DMS79 treated with DMSO at 0.1 percent for 48 hours (cell line): ENCODE data around the gene RNF157.
"Not testable (repeated sequence)": the region's sequence is repeated elsewhere in the genome, so short reads cannot be mapped to it uniquely, and the experiment has no call there.

ENCODE experiments used
- DNase-seq: peaks from one replicate; lab custom pipeline; 2025; lab: John Stamatoyannopoulos, UW

RNF157 gene

DNA sequence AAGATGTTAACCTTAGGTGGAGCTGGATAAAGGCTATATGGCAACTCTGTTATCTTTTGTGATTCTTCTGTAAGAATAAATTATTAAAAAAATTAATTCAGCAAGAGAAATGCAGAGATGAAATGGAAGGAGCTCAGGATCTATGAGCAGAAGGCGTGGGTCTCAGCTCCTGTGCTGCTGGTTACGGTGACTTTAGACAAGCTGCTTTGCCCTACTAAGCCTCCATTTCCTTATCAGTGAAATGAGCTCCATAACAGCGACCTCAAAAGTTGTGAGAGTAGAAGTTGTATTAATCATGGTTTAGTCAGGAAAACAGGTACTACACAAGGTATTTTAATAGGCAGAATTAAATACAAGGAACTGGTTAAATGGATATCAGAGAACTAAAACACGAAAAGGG lies 51.0 kb downstream of the RNF157 start:
- DNase-seq, result no peak

DNA sequence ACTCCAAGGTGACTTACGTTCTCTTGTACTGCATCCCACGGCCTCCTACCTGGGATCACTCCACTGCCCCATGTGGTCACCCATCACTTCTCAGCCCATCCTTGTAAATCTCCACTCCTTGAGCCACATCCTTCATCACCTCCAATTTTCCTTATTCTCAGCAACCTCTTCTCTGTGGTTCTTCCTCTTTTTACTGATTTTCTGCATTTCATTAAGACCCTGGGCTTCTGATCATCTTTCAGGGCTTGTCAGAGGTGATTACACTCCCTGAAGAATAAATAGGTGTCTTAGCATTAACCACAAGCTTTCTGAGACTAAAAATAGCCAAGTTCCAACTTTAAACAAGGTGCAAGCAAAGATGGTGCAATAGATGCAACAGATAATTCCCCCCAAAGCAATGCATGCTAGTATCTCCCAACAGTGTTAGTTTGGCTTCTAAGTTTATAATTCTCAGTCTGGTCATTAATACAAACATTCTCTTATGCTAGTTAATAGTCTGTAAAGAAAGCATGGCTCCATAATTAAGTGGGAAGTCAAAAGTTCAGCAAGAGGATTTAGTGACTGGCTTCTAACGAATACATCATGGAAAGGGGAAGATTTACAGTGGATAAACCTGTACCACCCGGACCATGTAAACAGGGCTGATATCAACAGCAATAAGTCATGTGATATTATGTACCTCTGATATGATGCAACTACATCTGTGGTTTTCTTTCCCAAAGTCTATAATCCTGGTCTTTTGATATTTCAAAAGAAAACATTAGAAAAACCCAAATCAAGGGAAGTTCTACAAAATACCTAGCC lies 51.9 kb downstream of the RNF157 start:
- DNase-seq, result no peak

DNA sequence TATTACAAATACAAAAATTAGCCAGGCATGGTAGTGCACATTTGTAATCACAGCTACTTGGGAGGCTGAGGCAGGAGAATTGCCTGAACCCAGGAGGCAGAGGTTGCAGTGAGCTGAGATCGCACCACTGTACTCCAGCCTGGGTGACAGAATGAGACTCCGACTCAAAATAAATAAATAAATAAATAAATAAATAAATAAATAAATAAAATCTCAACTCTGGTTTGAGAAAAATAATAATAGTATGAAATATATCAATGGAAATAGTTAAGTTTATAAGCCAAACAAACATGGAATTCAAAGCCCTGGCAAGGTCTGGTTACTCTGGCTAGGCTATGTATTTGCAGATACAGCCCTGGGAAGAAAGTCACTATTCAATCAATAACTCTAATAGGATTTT lies 53.5 kb downstream of the RNF157 start:
- not testable (repeated sequence) for DNase-seq

DNA sequence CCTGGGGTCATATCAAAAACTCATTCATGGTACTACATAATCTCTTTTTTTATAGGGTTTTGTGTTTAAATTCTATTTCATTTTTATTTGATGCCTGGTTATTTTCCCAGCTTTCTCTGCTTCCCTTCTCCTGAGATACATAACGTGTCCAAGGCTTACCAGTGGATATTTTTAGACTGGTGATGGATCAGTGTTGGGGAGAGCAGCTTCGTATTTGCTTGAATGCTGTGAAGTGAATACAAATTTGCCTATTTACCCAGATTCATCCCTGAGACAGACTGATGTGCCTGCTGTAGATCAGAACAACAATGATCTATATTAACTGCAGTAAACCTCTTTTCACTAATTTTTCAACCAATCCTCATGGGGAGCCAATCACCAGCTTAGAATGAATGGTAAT lies 56.0 kb downstream of the RNF157 start:
- DNase-seq, result no peak

GRCh38 chr17:76182016-76182764 lies 58.1 kb downstream of the RNF157 start:
- DNase-seq, result peak; percentile 66

DNA sequence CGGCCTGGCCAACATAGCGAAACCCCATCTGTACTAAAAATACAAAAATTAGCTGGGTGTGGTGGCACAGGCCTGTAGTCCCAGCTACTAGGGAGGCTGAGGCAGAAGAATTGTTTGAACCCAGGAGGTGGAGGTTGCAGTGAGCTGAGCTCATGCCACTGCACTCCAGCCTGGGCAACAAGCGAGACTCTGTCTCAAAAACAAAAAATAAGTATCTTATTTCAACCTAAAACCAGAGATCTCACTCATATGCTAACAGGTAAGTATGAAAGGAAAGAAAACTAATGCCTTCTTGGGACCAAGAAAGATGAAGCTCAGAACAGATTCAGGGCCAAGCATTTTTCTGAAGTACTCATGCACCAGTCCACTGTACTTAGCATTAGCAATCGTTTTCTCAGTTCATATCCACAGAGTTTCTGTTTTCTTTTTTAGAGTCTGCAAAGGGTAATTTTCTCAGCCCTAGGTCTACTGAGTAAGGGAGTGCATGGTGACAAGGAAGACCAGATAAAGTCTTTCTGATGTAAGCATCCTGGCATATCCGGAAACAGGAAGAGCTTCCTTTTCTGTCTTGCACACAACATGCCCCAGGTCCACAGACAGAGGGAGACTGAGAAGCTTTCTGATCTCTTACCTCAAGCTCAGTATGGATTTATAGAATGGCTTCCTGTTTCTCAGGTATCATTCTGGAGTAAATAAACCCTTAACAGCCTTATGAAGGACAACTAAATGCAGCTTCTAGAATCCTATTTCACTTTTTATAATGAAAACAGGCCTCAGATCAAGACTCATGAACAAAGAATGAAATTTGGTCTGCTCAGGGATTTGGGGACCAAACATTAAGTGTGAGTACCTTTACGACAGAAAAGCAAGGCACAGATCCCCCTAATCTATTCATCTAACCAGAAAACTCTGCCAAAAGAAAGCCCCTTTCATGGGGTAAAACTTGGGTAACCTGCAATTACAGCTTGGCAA lies 60.5 kb downstream of the RNF157 start:
- no peak for DNase-seq

DNA sequence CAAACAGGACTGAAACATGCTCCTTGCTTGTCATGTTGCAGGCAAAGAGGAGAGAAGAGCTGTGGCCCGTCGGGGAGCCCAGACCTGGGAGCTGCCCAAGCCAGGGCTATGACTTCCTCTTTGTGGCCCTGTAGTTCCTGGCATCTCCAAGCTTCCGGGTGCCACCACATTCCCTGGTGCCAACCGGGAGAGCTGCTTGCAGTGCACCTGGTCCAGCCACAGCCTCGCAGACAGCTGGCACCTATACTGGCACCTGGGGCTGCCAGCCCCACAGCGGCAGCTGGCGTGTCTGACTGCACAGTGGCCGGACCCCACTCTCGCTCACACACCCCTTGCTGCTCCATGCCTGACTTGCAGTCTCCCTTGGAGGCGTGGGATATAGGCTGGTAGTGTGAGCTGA lies 62.2 kb downstream of the RNF157 start:
- no peak for DNase-seq

DNA sequence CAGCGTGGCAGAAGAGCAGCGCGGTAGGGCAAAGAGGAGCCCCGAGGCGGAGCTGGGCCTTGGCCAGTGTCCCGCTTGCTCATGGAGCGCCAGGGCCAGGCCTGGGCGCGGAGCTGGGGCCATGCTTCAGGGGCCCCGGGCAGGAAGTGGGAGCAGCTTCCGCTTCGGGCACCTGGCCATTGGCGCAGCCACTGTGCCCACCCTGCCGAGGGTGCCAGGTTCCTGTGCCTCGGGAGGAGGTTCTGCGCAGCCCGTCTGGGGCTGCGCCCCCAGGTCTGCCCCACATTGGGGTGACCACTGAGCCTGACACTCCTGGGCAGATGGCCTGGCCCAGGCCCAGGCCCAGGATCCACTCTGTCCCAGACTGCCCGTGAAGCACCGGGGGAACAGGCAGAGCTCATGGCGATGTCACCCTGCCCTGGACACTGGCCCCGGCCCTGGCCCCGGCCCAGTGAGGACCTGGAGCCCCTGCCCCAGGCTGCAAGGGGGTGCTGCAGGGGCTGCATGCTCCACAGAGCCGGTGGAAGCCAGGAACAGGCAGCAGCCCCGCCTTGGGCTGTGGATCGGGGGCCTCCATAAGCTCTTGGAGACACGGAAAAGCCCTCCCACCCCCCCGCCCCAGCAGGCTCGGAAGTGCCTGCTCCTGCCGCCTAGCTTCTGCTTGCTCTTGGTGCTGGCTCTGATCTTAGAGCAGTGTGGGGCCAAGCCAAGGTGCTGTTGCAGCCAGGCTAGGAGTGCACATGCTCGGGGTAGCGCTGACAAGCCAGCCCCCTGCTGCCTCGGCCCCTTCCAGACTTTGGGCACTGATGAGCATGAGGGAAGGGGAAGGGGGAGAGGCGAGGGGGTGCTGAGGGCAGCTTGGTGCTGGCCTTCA lies 63.4 kb downstream of the RNF157 start:
- DNase-seq, result no peak

- DNase-seq, result no peak
Measured at GRCh38 chr17:76174037-76174436, 66.3 kb downstream of the RNF157 start.

DNA sequence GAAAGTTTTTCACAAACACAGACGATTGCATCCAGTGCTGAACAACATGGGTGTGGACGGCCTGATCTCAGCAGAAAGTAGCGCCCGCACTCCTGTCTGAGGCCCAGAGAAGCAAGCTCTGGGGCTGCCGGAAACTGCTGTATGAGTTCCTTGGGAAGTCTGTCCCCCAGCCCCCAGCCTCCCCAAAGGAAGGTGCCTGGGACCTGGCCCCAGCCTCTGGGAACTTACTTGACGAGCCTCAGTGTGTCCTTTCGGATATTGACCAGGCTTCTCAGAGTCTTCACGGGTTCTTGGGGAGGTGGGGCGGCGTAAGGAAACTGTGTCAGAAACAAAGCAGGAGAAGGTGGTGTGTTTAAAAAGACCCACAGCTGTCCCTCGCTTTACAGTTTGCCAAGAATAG lies 66.8 kb downstream of the RNF157 start:
- DNase-seq, result no peak

GRCh38 chr17:76171706-76172105 lies 68.6 kb downstream of the RNF157 start:
- DNase-seq, result no peak

GRCh38 chr17:76170114-76170513 lies 70.2 kb downstream of the RNF157 start:
- DNase-seq, result no peak

GRCh38 chr17:76166906-76167305 lies 73.4 kb downstream of the RNF157 start:
- DNase-seq, result no peak

DNA sequence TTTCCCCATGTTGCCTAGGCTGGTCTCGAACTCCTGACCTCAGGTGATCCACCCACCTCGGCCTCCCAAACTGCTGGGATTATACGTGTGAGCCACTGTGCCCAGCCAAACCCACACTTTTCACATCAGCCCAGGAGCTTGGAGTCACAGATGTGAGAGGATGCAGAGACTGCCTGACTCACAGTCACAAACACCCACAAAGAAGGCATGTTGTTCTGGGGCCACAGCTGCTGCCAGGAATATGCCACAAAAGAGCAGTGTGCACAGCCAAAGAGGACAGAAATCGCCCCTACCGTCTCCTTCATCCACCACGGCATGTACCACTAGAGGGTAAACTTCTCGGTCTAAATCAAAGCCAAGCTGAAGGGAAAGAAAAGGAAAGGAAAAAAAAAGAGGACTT lies 74.1 kb downstream of the RNF157 start:
- DNase-seq, result no peak

DNA sequence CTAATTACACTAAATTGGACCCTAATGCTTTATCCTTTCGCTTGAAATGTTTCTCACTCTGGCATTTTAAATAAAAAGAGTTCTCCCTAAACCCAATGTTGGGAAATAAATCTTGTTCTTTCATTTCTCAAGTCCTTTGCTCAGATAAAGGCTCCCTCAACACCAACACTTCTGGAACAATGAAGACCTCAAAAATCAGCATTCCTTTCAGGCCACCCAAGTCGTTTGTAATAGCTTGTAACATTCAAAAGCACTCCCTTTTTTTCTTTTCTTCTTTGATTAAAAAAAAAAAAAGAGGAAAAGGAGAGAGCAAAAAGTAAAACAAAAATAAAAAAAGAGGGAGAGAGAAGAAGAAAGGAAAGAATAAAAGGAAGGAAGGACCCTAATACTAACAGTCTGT lies 76.0 kb downstream of the RNF157 start:
- no peak for DNase-seq

DNA sequence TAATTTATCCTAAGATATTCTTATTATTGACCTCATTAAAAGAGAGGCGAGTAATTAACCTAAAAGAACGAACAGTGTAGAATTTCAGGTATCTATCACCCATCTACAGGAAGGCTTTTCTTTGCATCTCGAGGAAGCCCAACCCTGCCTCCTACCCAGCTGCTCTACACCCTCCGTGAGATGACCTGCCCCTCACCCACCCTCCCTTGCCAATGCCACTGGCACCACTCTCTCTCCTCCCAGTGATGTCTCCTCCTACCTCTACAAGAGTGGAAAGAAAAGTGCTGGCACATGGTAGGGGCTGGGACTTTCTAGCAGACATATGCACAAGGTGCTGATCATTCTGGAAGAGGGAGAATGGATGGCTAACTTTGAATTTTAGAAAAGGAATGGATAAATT lies 76.4 kb downstream of the RNF157 start:
- DNase-seq, result no peak

- DNase-seq, result no peak
Measured at GRCh38 chr17:76161619-76162266, 78.5 kb downstream of the RNF157 start.

- no peak for DNase-seq
Measured at GRCh38 chr17:76160896-76161528, 79.3 kb downstream of the RNF157 start.

DNA sequence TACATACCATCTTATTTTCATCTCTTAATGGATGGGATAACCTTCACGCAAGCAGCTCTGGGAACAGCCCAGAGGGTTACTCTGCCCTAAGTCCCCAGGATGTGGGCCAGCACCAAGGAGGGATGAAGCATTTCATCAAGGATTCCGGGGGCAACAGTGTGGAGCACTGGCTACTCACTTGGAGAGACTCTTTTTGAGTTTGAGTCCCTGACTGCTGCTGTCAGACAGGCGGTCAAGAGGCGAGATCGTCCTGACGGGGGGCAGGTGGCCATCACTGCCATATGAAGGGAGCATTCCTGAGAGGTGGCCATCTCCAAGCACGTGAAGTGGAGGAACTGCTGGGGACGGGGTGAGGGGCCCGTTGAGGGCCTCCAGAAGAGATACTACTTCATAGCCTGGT lies 81.1 kb downstream of the RNF157 start:
- DNase-seq, result no peak

GRCh38 chr17:76157759-76158158 lies 82.5 kb downstream of the RNF157 start:
- no peak for DNase-seq

DNA sequence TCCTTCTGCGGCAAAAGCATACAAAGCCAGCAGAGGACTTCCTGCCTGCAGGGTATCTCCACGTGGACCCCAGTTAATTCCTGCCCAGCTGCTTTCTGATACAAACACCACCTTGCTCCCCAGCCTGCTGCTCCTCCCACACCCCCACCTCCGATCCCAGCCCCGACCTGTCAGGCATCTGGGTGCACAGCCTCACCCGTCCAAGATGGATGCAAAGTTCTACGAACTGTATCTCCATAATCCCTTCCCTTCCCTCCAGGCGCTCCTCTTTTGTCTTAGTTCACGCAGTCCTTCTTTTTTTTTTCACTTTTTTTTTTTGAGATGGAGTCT lies 83.7 kb downstream of the RNF157 start:
- DNase-seq, result no peak
